RWPE1 (cell line): ENCODE data around the gene XKR7.

Source experiments
- CTCF ChIA-PET: fragments of 350-600 bp; sonication (Branson Sonifier 250); formaldehyde crosslinking; extraction: SDS; loops from one replicate; lab custom pipeline; 2021; lab: Yijun Ruan, JAX
- POLR2A ChIA-PET: fragments of 400-600 bp; formaldehyde crosslinking; extraction: SDS; loops from one replicate; lab custom pipeline; 2020; ENCODE audit warnings: antibody characterized with exemption; ENCODE audit not compliant: low non-redundant PET; lab: Yijun Ruan, JAX
- DNase-seq: peaks from one replicate; pipeline ENCODE4 v3.0.0; 2012; ENCODE audit warnings: low spot score
- H3K27ac ChIP-seq: fragments of 450-650 bp; 2 replicates; pipeline ENCODE4 v1.5.1; 2017
- CTCF ChIP-seq: fragments of 450-650 bp; conservative IDR thresholded peaks from 2 replicates; pipeline ENCODE4 v1.5.1; 2017; ENCODE audit warnings: low read depth, mild to moderate bottlenecking

XKR7 gene

DNA sequence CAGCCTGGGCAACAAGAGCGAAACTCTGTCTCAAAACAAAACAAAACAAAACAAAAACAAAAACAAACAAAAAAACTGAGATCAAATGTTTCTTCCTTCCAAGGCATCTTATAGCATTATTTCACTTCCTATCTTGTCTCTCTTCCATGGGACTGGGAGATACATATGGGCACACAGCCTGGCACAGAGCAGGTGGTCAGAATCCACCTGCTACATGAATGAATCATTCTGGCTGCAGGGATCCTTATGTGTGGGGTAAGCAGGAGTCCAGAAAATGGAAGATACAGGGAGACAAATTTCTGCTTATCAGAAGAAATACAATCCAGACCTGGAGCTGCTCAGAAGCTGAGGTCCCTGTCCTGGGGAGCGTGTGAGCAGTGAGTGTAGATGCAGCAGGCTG lies 24.1 kb downstream of the XKR7 start:
- no peak for DNase-seq
- H3K27ac ChIP-seq, result no peak overlapping the region
- POLR2A ChIA-PET, result no interaction called here

GRCh38 chr20:31996996-31997395 lies 29.0 kb downstream of the XKR7 start:
- ChIA-PET CTCF (no interaction called here), POLR2A (no interaction called here)
- TF ChIP-seq CTCF, result no peak
- no peak overlapping the region for H3K27ac ChIP-seq
- no peak for DNase-seq

More for the DNA sequence above, 24.1 kb downstream of the XKR7 start:
- no peak for TF ChIP-seq CTCF
- CTCF ChIA-PET, result interaction anchor here (0.6 to 1.0 kb wide), 2 partner anchors 9 to 27 kb away, joined by 3 read pairs; no protein-coding TSS in a partner anchor

- H3K27ac ChIP-seq, result no peak overlapping the region
- DNase-seq, result no peak
- POLR2A ChIA-PET, result no interaction called here
- CTCF ChIA-PET, result interaction anchor here (0.6 kb wide), 1 partner anchor 94 kb away, joined by 4 read pairs; no protein-coding TSS in a partner anchor
- no peak for TF ChIP-seq CTCF
These were observed 30.3 kb downstream of the XKR7 start for GRCh38 chr20:31998246-31998645.

GRCh38 chr20:32003325-32003724 lies 35.4 kb downstream of the XKR7 start:
- no peak overlapping the region for H3K27ac ChIP-seq
- DNase-seq, result peak; percentile 42
- POLR2A ChIA-PET, result no interaction called here
- CTCF ChIA-PET, result interaction anchor here (1.1 kb wide), 1 partner anchor 14 kb away, joined by 3 read pairs; no protein-coding TSS in a partner anchor
- TF ChIP-seq CTCF, result no peak

DNA sequence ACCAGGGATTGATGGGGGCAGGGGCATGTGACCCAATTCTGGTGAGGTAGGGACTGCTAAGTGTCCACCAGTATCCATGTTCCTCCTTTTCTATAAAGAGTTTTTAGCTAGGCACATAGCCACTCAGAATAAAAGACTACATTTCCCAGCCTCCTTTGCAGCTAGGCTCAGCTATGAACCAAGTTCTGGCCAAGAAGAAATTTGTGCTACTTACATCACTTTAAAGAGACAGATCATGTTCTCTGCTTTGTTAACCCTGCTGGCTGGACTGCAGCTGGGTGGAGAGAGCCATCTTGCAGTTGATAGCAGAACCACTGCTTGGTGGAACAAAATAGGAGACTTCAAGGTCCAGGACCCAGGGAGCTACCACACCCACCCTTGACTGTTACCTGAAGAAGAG lies 37.0 kb downstream of the XKR7 start:
- ChIA-PET POLR2A (no interaction called here), CTCF (interaction anchor here (0.6 to 1.0 kb wide), 2 partner anchors 98 to 154 kb away, joined by 4 read pairs; no protein-coding TSS in a partner anchor)
- no peak overlapping the region for H3K27ac ChIP-seq
- no peak for TF ChIP-seq CTCF
- peak; percentile 39 for DNase-seq

DNA sequence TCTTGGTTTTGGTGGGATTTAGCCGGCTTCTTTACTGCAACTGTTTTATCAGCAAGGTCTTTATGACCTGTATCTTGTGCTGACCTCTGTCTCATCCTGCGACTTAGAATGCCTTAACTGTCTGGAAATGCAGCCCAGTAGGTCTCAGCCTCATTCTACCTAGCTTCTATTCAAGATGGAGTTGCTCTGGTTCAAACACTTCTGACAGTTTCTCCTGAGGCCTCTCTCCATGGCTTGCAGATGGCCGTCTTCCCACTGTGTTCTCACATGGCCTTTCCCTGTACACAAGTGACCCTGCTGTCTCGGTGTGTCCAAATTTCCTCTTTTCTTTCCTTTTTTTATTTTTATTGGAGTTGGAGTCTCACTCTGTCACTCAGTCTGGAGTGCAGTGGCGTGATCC lies 38.1 kb downstream of the XKR7 start:
- H3K27ac ChIP-seq, result no peak overlapping the region
- DNase-seq, result no peak
- no peak for TF ChIP-seq CTCF
- CTCF ChIA-PET, result no interaction called here
- POLR2A ChIA-PET, result no interaction called here
